GM19463 (cell line): Measurements from ENCODE around the gene TRIM25.

Experiments used
- ATAC-seq: cut with Tn5 transposase; IDR thresholded peaks from one replicate; pipeline ENCODE4 v1.9.1; 2021; ENCODE audit warnings: mild to moderate bottlenecking, moderate library complexity; ENCODE audit not compliant: unreplicated experiment

TRIM25 gene

DNA sequence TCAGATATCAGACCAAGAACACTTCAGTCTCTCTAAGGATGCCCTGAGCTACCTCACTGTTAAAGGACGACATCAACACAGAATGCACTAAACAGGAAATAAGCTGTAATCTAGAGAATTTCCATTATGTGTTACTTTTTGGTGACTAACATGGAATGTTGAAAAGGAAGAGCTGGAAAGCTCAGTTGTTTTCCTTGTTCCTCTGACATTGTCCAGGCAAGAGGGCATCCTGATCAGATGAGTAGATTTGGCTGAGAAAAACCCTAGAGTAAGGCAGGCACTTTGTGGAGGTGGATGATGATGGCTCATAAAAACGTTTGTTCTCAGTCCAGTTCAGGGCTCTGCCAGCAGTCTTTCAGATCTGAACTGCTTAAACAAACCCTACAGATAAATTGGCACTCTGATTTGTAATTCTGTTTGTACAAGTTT lies 45.9 kb downstream of the TRIM25 start:
- ATAC-seq, result no peak

DNA sequence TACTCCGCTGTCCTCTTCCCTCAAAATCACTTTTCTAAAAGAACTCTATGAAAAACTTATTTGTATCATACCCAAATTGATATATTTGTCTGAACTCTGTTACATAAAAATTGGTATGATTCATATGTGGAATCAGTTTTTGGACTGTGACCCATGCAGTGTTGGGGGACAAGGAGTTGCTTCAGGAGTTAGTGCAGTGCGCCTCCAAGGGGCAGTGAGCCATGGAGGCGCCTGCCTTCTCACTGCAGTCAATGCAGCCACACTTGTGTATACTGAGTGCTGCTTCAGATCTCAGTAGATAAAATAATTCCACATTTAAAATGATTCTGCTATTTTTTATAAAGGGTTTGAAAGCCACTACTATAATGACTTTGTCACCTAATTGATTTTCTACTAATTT lies 47.4 kb downstream of the TRIM25 start:
- ATAC-seq, result no peak

DNA sequence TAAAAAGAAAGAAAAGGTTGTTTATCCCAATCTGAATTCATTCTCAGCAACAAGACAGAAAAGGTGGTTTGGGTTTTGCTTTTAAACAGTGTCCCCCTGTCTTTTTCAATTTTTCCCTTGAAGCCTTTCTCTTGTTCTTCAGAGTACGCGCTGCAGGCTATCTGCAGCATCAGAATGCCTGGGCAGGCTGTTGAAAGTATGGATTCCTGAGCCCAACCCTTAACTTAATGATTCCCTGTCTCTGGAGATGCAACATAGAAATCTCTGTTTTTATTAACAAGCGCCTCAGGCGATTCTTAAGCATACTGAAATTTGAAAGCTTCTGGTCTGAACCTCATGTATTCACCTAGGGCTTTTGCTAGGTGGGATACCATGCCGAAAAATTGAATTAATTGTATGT lies 47.8 kb downstream of the TRIM25 start:
- ATAC-seq, result no peak

DNA sequence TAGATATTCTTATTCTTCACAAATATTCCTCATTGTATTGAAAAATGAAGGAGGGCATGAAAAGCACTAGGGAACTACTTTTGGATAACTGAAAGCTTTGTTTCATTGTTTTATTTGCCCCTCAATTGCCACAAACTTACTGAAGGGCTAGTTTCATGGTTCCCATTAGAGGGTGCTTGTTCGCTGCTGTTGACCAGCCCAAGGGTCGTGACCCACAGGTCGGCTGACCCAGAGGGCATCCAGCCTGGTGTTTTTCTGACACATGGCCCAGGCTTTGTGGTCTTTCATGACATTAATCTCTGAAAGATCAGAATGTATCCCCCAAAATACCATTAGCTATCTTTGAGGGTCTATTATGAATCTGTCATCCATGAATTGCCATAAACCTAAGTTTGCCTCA lies 49.9 kb downstream of the TRIM25 start:
- ATAC-seq, result no peak

- no peak for ATAC-seq
These were observed 52.0 kb downstream of the TRIM25 start for GRCh38 chr17:56861899-56862298.

GRCh38 chr17:56851008-56851407 lies 62.8 kb downstream of the TRIM25 start:
- ATAC-seq, result no peak

- no peak for ATAC-seq
These were observed 63.3 kb downstream of the TRIM25 start for GRCh38 chr17:56850591-56850990.

GRCh38 chr17:56849131-56849530 lies 64.7 kb downstream of the TRIM25 start:
- ATAC-seq, result no peak

DNA sequence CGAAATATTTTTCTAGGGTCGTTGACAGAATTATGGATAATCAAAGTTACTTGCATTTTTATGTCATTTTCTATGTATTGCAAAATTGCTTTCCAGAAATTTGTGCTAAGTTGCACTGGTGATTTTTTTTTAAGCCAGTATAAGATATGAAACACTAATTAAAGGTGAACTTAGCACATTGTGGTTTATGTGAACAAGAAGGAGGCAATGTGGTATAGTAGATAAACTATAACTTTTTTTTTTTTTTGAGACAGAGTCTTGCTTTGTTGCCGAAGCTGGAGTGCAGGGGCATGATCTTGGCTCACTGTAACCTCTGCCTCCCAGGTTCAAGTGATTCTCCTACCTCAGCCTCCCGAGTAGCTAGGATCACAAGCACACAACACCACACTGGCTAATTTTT lies 66.7 kb downstream of the TRIM25 start:
- ATAC-seq, result no peak

GRCh38 chr17:56845934-56846333 lies 67.9 kb downstream of the TRIM25 start:
- ATAC-seq, result no peak

- ATAC-seq, result no peak
These were observed 71.3 kb downstream of the TRIM25 start for GRCh38 chr17:56842577-56842976.

DNA sequence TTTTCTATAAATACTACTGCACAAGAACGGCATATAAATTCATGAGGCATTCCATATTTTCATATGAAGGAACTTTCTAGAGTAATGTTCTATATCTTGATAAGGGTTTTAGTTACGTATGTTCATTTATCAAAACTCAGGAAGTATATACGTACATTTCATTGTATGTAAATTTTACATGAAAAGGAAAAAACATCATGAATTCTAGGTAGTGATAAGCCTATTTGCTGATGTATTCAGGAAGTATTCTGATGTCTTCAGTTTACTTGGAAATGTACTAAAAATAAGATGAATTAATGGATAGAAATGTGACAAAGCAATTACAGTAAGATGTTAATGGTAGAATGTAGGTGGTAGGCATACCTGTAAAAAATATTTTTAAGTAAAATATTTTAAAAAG lies 75.2 kb downstream of the TRIM25 start:
- ATAC-seq, result no peak
